LNCaP clone FGC (cell line): ENCODE data around the gene RFX3.

Experiments used
- DNase-seq: peaks from one replicate; pipeline ENCODE4 v3.0.0-alpha.2; 2011; ENCODE audit warnings: low read depth
- H3K4me3 ChIP-seq: 2 replicates; pipeline ENCODE4 v1.5.1; 2011; ENCODE audit warnings: mild to moderate bottlenecking, low read depth, low read length, control low read depth
- CTCF ChIP-seq: IDR thresholded peaks from 2 replicates; pipeline ENCODE4 v1.5.1; 2012; ENCODE audit warnings: mild to moderate bottlenecking; ENCODE audit not compliant: control insufficient read depth, insufficient read depth; ENCODE audit errors: extremely low read depth

RFX3 gene

DNA sequence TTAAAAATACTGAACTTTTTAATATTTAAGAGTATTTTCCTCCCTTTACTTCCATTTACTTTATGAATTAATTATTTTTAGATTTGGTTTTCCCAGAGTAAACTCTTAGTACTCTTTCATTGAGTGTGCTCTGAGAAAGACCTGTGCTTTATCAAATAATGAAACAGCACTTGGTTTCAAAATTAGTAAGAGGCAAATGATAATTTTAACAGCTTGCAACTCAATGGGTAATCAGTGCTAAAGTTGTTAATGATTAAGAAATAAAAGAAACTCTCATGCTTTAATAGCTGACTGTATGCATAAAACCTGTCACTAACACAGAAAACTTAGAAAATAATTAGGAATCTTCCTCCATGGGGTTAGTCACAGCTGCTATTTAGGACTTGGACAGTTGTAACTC is 244.4 kb downstream of the RFX3 start:
- TF ChIP-seq CTCF: no peak
- no peak overlapping the region for H3K4me3 ChIP-seq
- no peak for DNase-seq

- no peak for DNase-seq
- TF ChIP-seq CTCF: no peak
- H3K4me3 ChIP-seq: no peak overlapping the region
These were observed 248.6 kb downstream of the RFX3 start for GRCh38 chr9:3277200-3277599.

GRCh38 chr9:3271581-3271980 is 254.2 kb downstream of the RFX3 start:
- H3K4me3 ChIP-seq: no peak overlapping the region
- no peak for DNase-seq
- TF ChIP-seq CTCF: no peak

GRCh38 chr9:3271157-3271556 is 254.6 kb downstream of the RFX3 start:
- H3K4me3 ChIP-seq: no peak overlapping the region
- DNase-seq: no peak
- no peak for TF ChIP-seq CTCF

- no peak overlapping the region for H3K4me3 ChIP-seq
- no peak for TF ChIP-seq CTCF
- DNase-seq: no peak
These were observed 257.6 kb downstream of the RFX3 start for GRCh38 chr9:3268223-3268622.

DNA sequence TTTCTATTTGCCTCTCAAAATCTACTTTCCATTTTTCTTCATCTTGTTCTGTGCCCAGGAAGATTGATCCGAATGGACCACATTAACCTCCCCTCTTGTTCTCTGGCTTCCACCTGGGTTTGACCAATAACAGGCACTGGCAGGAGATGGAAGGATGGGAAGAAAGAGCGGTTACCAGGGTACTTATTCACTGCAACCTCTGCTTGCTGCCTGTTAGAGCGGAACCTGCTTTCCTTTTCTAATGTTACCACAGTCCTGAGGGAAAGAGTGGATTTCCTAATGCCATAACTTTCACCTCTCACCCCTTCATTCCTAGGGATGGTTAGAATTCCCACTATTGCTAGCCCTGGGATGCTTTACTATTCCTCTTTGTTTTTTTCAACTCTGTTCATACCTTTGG is 262.1 kb downstream of the RFX3 start:
- DNase-seq: no peak
- no peak overlapping the region for H3K4me3 ChIP-seq
- TF ChIP-seq CTCF: no peak

DNA sequence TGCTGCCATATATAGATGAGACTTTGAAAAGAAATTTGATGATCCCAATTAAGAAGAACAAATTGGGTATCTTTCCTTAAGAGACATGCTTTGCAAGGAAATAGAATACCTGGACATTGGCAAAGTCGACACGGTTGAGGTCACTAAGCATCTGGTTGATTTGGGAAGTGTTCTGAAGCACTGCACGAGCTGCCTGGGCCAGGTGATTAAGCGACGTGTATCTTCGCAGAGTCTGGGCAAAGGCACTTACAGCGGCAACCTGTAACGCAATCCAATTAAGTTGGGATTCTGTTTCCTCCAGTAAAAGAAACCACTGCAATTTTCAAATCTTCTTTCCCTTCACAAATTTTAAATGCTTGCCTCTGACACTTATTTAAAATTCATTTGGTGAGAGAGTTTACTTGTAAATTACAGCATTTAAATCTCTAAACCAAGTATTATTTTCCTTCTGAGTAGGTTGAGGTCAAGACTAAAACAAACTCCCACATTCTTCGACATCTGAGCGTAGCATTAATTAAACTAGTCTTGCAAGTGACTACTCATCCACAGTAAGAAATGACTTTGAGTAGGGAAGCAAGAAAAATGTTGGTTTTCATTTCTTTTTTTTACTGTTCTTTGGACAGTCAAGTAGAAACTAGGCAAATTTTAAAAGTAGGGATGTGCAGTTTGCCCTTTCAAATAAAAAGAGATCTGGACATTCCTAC is 262.8 kb downstream of the RFX3 start:
- no peak for TF ChIP-seq CTCF
- no peak overlapping the region for H3K4me3 ChIP-seq
- DNase-seq: no peak
